DND-41 (cell line): ENCODE measurements around the gene DGUOK.

ENCODE experiments used
- ATAC-seq: fragments of 200-7000 bp; cut with Tn5 transposase; 3 replicates; pipeline ENCODE4 v1.9.1; 2021; ENCODE audit warnings: low read depth; ENCODE audit not compliant: insufficient read depth
- DNase-seq: peaks from one replicate; pipeline ENCODE4 v3.0.0-alpha.2; 2020
- H2AFZ ChIP-seq: 2 replicates; pipeline ENCODE4 v1.6.0; 2012; ENCODE audit warnings: low read depth, low read length
- H3K27ac ChIP-seq: 2 replicates; pipeline ENCODE4 v1.5.1; 2012; ENCODE audit warnings: low read length, inconsistent platforms
- H3K27me3 ChIP-seq: fragments of 200-600 bp; sonication (generic); 2 replicates; pipeline ENCODE4 v1.6.0; 2012; ENCODE audit warnings: low read length, mild to moderate bottlenecking, inconsistent platforms; ENCODE audit not compliant: insufficient read depth, poor library complexity
- H3K36me3 ChIP-seq: 2 replicates; pipeline ENCODE4 v1.5.1; 2012; ENCODE audit warnings: low read length, inconsistent platforms; ENCODE audit not compliant: insufficient read depth
- H3K4me1 ChIP-seq: 2 replicates; pipeline ENCODE4 v1.5.1; 2012; ENCODE audit warnings: mild to moderate bottlenecking, low read length; ENCODE audit not compliant: insufficient read depth
- H3K4me2 ChIP-seq: 2 replicates; pipeline ENCODE4 v1.6.0; 2012; ENCODE audit warnings: mild to moderate bottlenecking, moderate library complexity, low read length, inconsistent platforms; ENCODE audit not compliant: insufficient read depth
- H3K4me3 ChIP-seq, 2 experiments: fragments of 200-600 bp in 1 of 2; shearing (Covaris generic) in 1 of 2; 2 replicates each; pipeline ENCODE4 v1.5.1; 2012 to 2016; ENCODE audit warnings: inconsistent platforms in 2 of 2, low read length in 2 of 2, mild to moderate bottlenecking in 2 of 2, low read depth in 1 of 2, moderate library complexity in 1 of 2
- H3K79me2 ChIP-seq: 2 replicates; pipeline ENCODE4 v1.6.0; 2012; ENCODE audit warnings: low read length, inconsistent platforms; ENCODE audit not compliant: insufficient read depth
- H3K9ac ChIP-seq: 2 replicates; pipeline ENCODE4 v1.6.0; 2012; ENCODE audit warnings: low read depth, mild to moderate bottlenecking, inconsistent platforms, low read length, moderate library complexity
- H3K9me3 ChIP-seq: 2 replicates; pipeline ENCODE4 v1.5.1; 2012; ENCODE audit warnings: low read length, moderate library complexity, mild to moderate bottlenecking, inconsistent platforms; ENCODE audit not compliant: insufficient read depth, severe bottlenecking
- H4K20me1 ChIP-seq: 2 replicates; pipeline ENCODE4 v1.6.0; 2012; ENCODE audit warnings: low read length; ENCODE audit not compliant: insufficient read depth
- EZH2 ChIP-seq: IDR thresholded peaks from 3 replicates; pipeline ENCODE4 v1.6.1; 2012; ENCODE audit warnings: borderline replicate concordance, low read depth, mild to moderate bottlenecking, moderate library complexity, low read length, inconsistent platforms; ENCODE audit not compliant: severe bottlenecking
- TF ChIP-seq, protein P1 (sequence below): IDR thresholded peaks from 2 replicates; pipeline ENCODE4 v1.5.1; 2012; ENCODE audit warnings: borderline replicate concordance, low read length, moderate library complexity, mild to moderate bottlenecking; ENCODE audit not compliant: poor library complexity, severe bottlenecking; ENCODE audit errors: extremely low read depth

Gene DGUOK

GRCh38 chr2:73979686-73980085 is 53.0 kb downstream of the DGUOK start:
- peak overlapping the region; percentile 59 for H3K4me2 ChIP-seq
- no peak for DNase-seq
- peaks cover 40% of the 10 kb centered on the region for H3K4me1 ChIP-seq
- no peaks in the 10 kb centered on the region for H3K79me2 ChIP-seq
- H3K36me3 ChIP-seq = no peaks in the 10 kb centered on the region
- no peak for TF ChIP-seq EZH2
- TF ChIP-seq, protein P1, sequence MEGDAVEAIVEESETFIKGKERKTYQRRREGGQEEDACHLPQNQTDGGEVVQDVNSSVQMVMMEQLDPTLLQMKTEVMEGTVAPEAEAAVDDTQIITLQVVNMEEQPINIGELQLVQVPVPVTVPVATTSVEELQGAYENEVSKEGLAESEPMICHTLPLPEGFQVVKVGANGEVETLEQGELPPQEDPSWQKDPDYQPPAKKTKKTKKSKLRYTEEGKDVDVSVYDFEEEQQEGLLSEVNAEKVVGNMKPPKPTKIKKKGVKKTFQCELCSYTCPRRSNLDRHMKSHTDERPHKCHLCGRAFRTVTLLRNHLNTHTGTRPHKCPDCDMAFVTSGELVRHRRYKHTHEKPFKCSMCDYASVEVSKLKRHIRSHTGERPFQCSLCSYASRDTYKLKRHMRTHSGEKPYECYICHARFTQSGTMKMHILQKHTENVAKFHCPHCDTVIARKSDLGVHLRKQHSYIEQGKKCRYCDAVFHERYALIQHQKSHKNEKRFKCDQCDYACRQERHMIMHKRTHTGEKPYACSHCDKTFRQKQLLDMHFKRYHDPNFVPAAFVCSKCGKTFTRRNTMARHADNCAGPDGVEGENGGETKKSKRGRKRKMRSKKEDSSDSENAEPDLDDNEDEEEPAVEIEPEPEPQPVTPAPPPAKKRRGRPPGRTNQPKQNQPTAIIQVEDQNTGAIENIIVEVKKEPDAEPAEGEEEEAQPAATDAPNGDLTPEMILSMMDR = no peak
- H3K27me3 ChIP-seq = no peaks in the 10 kb centered on the region
- ATAC-seq = no peak
- H2AFZ ChIP-seq = peak overlapping the region; percentile 5
- H3K27ac ChIP-seq = peak overlapping the region; percentile 58
- no peaks in the 10 kb centered on the region for H4K20me1 ChIP-seq
- no peak overlapping the region for H3K4me3 ChIP-seq
- peak overlapping the region; percentile 18; the same call in 1 of the 2 replicates for H3K9ac ChIP-seq
- no peaks in the 10 kb centered on the region for H3K9me3 ChIP-seq

GRCh38 chr2:73980566-73980965 is 53.9 kb downstream of the DGUOK start:
- no peak overlapping the region for H3K9ac ChIP-seq
- no peaks in the 10 kb centered on the region for H3K9me3 ChIP-seq
- no peak overlapping the region for H3K27ac ChIP-seq
- H2AFZ ChIP-seq = no peak overlapping the region
- H3K27me3 ChIP-seq = no peaks in the 10 kb centered on the region
- no peaks in the 10 kb centered on the region for H4K20me1 ChIP-seq
- no peak overlapping the region for H3K4me2 ChIP-seq
- peaks cover 35% of the 10 kb centered on the region for H3K4me1 ChIP-seq
- no peaks in the 10 kb centered on the region; the same call in 1 of the 2 replicates for H3K36me3 ChIP-seq
- no peak for ATAC-seq
- DNase-seq = no peak
- H3K79me2 ChIP-seq = peaks cover 2% of the 10 kb centered on the region
- TF ChIP-seq, protein P1 = no peak
- TF ChIP-seq EZH2 = no peak
- H3K4me3 ChIP-seq = no peak overlapping the region

GRCh38 chr2:73981081-73982001 is 54.7 kb downstream of the DGUOK start:
- DNase-seq (peak; percentile 41), ATAC-seq (no peak)
- peaks cover 41% of the 10 kb centered on the region for H3K4me1 ChIP-seq
- no peak overlapping the region for H3K4me2 ChIP-seq
- H3K27ac ChIP-seq = no peak overlapping the region
- peaks cover 7% of the 10 kb centered on the region for H3K36me3 ChIP-seq
- H3K79me2 ChIP-seq = peaks cover 10% of the 10 kb centered on the region
- no peaks in the 10 kb centered on the region for H3K27me3 ChIP-seq
- peaks cover 7% of the 10 kb centered on the region; the same call in 1 of the 2 replicates for H4K20me1 ChIP-seq
- TF ChIP-seq EZH2 = no peak
- TF ChIP-seq, protein P1 = no peak
- no peaks in the 10 kb centered on the region for H3K9me3 ChIP-seq
- H3K9ac ChIP-seq = no peak overlapping the region
- H3K4me3 ChIP-seq = no peak overlapping the region
- no peak overlapping the region for H2AFZ ChIP-seq
